ELF-1 (cell line): ENCODE results near the gene AQP9.
A peak's percentile ranks its signal among the peaks of the same experiment; 100 is the strongest.

Source experiments
- DNase-seq: peaks from one replicate; pipeline ENCODE4 v3.0.0-alpha.2; 2016; ENCODE audit warnings: low read depth, low spot score

AQP9 gene

GRCh38 chr15:58139989-58140522 lies 1.9 kb downstream of the AQP9 start:
- no peak for DNase-seq

- no peak for DNase-seq
Measured at GRCh38 chr15:58141894-58142293, 3.7 kb downstream of the AQP9 start.

GRCh38 chr15:58142827-58143461 lies 4.8 kb downstream of the AQP9 start:
- DNase-seq: no peak

GRCh38 chr15:58145606-58146005 lies 7.4 kb downstream of the AQP9 start:
- DNase-seq: no peak

- DNase-seq: no peak
Measured at GRCh38 chr15:58146211-58146610, 8.0 kb downstream of the AQP9 start.

GRCh38 chr15:58146749-58147148 lies 8.6 kb downstream of the AQP9 start:
- DNase-seq: no peak

GRCh38 chr15:58147171-58147611 lies 9.0 kb downstream of the AQP9 start:
- no peak for DNase-seq

GRCh38 chr15:58148120-58148519 lies 9.9 kb downstream of the AQP9 start:
- no peak for DNase-seq

- DNase-seq: no peak
Measured at GRCh38 chr15:58148633-58149445, 10.7 kb downstream of the AQP9 start.

GRCh38 chr15:58154769-58155168 lies 16.6 kb downstream of the AQP9 start:
- DNase-seq: no peak

GRCh38 chr15:58159827-58160386 lies 21.7 kb downstream of the AQP9 start:
- no peak for DNase-seq

GRCh38 chr15:58161436-58161930 lies 23.3 kb downstream of the AQP9 start:
- DNase-seq: no peak

- DNase-seq: no peak
Measured at GRCh38 chr15:58163985-58164384, 25.8 kb downstream of the AQP9 start.

- DNase-seq: no peak
Measured at GRCh38 chr15:58164926-58165325, 26.7 kb downstream of the AQP9 start.

- no peak for DNase-seq
Measured at GRCh38 chr15:58165661-58166060, 27.5 kb downstream of the AQP9 start.

- DNase-seq: peak; percentile 18
Measured at GRCh38 chr15:58167095-58167691, 29.0 kb downstream of the AQP9 start.

GRCh38 chr15:58169934-58170333 lies 31.8 kb downstream of the AQP9 start:
- DNase-seq: no peak

GRCh38 chr15:58171476-58172061 lies 33.4 kb downstream of the AQP9 start:
- DNase-seq: no peak

GRCh38 chr15:58174709-58175108 lies 36.5 kb downstream of the AQP9 start:
- DNase-seq: no peak

GRCh38 chr15:58175955-58176354 lies 37.8 kb downstream of the AQP9 start:
- no peak for DNase-seq

GRCh38 chr15:58178668-58179067 lies 40.5 kb downstream of the AQP9 start:
- no peak for DNase-seq

- DNase-seq: no peak
Measured at GRCh38 chr15:58179206-58179605, 41.0 kb downstream of the AQP9 start.
